NT2/D1 (cell line): ENCODE measurements around the gene RNLS.

Experiments
- SUZ12 ChIP-seq: IDR thresholded peaks from 2 replicates; pipeline ENCODE4 v1.6.1; 2011; ENCODE audit not compliant: insufficient read length, insufficient read depth; ENCODE audit errors: extremely low read depth
- YY1 ChIP-seq: IDR thresholded peaks from 2 replicates; pipeline ENCODE4 v1.6.1; 2011; ENCODE audit not compliant: insufficient read length, insufficient read depth
- ZNF274 ChIP-seq: IDR thresholded peaks from 2 replicates; pipeline ENCODE4 v1.6.1; 2011; ENCODE audit warnings: mild to moderate bottlenecking, low read depth, low read length

- no peak for TF ChIP-seq SUZ12
- no peak for TF ChIP-seq ZNF274
- no peak for TF ChIP-seq YY1
Measured at GRCh38 chr10:88390041-88390440, 193.1 kb downstream of the RNLS start.
